Fibroblast of skin of back (primary cell): ENCODE results near the gene RHOT1.
"Not testable (repeated sequence)": the region's sequence is repeated elsewhere in the genome, so short reads cannot be mapped to it uniquely, and the experiment has no call there.

Source experiments
- DNase-seq: peaks from one replicate; pipeline ENCODE4 v3.0.0-alpha.2; 2013

Gene RHOT1

DNA sequence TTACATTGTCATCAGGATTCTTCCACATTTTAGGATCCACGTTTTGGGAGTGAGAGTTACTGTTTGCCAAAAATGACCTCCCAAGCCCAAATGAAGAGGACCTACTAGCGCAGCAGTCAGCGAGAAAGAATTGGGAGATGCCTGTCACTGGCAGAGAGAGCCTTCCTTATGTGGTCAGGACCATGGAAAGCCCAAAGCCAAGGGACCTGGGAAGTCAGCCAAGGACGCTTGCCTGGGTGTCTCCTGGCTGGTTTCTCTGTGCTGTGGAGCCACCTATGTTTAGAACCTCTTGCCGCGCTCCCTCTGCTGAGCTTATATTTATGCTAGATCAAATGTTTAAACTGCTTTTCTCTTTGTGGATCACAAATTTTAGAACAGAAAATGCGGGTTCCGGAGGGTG, 98.4 kb downstream of the RHOT1 start:
- peak; percentile 49 for DNase-seq

- no peak for DNase-seq
Observed at GRCh38 chr17:32241640-32242039, 99.3 kb downstream of the RHOT1 start.

- no peak for DNase-seq
Observed at GRCh38 chr17:32249475-32249874, 107.2 kb downstream of the RHOT1 start.

GRCh38 chr17:32253117-32253611, 110.9 kb downstream of the RHOT1 start:
- peak; percentile 74 for DNase-seq

DNA sequence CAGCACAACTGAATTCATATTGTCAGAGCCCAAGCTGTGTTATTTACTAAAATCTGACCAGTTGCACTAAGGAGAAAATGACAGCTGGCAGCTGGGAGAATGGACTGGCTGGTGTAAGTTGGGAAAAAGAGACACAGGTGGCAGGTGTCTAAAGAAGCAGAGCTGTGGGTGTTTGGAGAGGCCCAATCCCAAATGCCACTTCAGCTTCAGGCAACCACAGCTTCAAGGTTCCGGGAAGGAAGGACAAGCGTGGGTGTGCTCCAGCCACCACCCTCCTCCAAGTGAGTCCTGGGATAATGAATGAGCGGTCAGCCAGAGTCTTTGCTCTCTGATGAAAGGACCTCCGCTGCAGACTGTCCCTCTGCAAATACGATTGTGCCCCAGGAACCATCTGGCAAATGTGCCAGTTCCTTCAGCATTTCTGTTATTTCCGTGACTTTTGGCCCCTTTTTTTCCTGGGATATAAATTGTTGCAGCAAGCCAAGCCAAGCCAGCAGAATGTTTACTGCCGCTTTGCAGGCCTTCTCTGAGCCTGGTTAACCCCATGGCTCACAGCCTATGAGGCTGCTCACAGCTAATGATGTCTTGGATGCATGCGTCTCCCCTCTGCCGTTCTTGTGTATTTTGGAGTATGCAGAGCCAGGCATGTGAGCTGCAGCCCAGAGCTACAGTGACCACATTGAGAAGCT, 113.9 kb downstream of the RHOT1 start:
- DNase-seq, result no peak

DNA sequence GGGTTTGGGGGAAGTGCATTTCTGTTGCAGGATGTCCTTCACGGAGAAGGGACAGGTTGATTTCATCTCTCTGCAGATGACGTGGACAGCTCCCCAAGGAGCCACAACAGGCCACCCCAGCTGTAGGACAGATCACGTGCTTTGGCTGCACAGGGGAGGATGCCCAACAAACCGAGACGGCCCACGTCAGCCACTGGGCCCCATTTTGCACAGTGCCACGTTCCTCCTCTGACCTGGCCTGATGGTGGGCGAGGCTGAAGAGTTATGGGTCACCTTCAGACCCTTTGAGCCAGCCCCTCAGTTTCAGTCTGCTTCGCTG, 114.4 kb downstream of the RHOT1 start:
- no peak for DNase-seq

DNA sequence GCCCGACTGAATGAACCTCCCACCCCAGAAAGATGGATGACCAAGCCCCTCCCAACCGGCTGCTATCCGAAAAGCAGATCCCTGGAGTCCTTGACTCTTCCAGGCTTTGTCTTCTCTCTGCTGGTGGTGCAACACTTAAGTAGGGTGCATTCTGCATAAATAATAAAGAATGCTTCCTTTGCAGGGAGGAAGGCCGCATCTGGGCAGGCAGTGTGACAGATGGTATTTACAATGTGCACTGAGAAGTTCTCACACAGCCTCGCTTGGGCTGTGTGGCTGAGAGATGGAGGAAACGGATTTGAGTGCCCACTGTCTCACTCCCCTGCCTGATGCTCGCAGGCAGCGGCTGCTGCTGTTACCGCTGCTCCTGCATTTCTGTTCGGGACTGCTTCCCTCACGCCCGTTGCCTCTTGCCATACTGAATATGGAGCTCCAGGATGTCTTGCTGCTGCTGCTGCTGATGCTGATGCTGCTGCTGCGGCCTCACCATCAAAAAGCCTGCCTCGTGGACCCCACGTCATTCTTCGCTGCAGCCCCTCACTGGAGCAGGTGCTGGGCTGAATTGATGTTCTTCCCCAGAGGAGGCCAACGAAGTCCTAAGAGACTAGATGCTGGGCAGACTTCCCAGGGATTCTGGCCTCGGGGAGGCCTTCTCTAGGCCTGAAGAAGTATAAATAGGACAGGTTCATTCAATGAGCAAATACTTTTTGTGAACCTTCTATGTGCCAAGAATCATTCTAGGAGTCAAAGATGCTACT, 116.3 kb downstream of the RHOT1 start:
- no peak for DNase-seq

GRCh38 chr17:32259586-32259985, 117.3 kb downstream of the RHOT1 start:
- no peak for DNase-seq

- no peak for DNase-seq
Observed at GRCh38 chr17:32261417-32261736, 119.1 kb downstream of the RHOT1 start.

- DNase-seq, result no peak
Observed at GRCh38 chr17:32261936-32262510, 119.7 kb downstream of the RHOT1 start.

DNA sequence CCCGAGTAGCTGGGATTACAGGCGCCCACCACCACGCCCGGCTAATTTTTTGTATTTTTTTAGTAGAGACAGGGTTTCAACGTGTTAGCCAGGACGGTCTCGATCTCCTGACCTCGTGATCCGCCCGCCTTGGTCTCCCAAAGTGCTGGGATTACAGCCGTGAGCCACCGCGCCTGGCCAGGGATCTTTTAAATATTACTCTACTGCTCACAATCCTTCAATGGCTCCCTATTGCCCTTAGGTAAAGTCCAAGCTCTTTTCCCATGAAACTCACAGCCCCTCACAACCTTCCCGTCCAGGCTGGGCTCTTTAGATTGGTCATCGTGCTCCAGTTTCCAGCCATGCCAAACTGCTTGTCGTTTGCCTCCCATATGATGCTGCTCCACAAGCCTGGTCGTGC, 121.2 kb downstream of the RHOT1 start:
- DNase-seq, result not testable (repeated sequence)

DNA sequence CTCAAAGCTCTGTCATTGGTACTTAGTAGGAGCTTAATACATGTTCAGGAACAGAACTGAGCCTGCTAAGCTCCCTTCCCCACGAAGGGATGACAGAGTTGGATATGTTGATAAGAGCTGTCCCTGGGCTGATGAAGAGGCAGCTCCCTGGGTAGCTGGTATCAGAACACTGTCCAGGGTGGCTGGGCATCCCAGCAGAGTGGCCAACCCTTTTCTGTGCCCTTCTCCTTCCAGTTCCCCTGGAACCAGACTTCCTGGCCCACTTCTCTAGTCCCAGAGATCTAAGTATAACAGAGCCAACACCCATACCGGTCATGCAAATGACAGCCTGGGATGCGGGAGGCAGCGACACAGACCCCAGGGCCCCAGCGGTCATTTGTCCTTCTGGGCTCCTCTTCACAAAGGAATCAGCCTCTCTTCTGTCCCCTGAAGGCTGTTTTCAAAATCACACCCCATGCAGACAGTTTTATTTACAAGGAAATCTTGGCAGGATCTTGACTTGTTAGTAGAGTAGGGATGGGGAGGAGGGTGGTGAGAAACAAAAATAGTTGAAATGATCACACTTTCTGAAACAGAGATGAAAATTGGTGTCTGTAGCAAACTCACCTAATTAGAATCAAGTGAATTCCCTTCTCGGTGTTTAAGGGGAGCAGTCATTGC, 122.0 kb downstream of the RHOT1 start:
- no peak for DNase-seq

GRCh38 chr17:32264823-32265191, 122.5 kb downstream of the RHOT1 start:
- no peak for DNase-seq

DNA sequence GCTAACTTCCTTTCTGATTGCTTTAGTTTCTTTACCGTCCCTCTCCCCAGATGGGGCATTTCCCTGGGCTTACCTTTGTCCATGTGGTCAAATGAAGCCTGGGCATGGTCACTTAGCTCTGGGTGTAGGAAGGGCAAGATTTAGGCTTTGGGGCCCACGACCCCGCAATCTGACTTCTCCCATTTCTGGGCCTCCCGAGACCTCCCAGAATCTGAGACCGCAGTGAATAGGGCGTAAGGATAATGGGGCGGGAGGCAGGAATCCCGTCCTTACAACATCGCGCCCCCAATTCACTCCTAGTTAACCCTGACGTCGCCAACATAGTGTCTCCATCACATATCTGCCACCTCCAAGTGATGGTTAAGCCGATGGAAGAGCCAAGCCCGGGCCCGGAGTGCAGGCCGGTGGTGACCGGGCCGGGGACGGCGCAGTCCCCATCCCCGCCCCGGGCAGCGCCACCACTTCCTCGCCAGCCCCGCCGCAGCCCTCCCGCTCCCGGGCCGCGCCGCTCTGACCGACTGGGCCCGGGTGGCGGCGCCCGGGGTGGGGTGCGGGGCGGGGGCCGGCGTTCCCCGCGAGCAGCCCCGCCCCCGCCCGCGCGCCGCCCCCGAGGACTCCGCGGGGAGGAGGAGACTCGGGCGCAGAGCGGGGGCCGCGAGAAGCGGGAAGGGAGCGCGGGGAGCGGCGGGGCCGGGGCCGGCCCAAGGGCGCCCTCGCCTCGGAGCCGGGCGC, 123.1 kb downstream of the RHOT1 start, which contains the start of gene RHBDL3:
Gene RHBDL3, plus strand, starts transcription at position 641 of the 732 bp plus-strand sequence. CDS start 358 bp downstream, outside the sequence.
- DNase-seq, result peak; percentile 25

DNA sequence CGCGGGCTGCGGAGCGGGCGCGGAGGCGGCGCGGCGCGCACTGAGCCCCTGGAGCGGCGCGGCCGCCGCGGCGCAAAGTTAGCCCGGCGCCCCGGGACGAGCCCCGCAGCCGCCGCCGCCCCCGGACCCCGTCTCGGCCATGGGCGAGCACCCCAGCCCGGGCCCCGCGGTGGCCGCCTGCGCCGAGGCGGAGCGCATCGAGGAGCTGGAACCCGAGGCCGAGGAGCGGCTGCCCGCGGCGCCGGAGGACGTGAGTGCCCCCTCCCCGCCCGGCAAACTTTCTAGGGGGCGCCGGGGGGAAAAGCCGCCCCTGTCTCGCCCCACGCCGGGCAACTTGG, 123.7 kb downstream of the RHOT1 start:
- DNase-seq, result no peak

DNA sequence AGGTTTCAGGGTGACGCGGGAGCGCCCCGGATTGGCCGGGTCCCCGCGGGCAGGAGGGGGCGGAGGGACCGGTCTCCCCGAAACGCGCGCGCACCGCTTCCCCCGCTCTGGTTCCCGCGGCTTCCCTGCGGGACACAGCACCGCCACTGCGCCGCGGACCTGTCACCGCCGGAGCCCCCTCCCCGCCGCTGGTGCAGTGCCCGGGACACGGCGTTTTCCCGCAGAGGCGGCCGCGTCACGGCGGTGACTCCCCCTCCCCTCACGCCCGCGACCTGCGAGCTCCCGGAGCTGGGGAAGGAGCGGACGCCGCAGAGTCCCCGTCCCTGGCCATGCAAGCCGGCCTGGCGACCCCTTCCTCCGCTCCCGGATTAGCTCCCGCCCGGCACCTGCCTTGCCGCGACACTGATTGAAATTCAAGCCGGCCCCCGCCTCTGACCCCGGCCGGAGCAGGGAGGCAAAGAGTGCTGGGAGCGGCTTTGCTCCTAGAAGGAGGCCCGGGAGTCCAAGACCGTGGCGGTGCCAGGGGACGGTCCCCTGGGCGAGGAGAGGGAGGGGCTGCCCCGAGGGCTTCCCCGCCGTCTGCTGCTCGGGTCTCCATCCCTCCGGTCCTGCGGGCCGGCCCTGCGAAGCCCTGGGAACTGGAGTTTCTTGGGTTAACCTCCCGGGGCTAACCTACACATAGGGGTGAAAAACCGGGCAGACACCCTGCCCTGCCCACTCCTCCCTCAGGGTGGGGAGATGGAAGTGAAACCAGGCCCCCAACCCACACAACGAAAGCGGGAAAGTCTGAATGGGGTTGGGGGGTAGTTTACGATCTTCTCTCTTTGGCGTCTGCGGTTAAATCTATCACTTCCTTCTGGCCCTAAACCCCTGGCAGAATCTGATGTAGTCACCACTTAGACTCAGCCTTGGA, 124.3 kb downstream of the RHOT1 start:
- no peak for DNase-seq

DNA sequence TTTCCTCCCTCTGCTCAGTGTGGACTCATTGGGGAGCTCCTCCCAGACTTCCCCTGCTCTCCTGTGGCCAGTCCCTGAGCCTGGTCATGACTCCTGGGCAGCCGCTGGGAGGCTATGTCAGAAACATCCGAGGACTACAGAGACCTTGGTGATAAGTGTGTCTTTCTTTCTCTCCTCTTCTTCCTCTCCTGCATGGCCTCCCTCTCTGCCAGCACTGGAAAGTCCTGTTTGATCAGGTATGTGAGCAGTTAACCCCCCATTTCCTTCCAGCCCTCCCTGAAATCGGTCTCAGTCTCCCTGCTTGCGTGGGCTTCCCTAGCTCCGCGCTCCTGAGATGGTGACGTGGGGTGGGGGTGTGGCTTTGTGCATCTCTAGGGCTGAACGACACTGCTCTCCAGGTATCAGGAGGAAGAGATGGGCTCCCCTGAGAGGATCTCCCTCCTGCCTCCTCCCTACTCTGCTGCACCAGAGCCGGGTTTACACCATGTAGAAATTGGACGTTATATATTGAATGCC, 125.4 kb downstream of the RHOT1 start:
- no peak for DNase-seq

DNA sequence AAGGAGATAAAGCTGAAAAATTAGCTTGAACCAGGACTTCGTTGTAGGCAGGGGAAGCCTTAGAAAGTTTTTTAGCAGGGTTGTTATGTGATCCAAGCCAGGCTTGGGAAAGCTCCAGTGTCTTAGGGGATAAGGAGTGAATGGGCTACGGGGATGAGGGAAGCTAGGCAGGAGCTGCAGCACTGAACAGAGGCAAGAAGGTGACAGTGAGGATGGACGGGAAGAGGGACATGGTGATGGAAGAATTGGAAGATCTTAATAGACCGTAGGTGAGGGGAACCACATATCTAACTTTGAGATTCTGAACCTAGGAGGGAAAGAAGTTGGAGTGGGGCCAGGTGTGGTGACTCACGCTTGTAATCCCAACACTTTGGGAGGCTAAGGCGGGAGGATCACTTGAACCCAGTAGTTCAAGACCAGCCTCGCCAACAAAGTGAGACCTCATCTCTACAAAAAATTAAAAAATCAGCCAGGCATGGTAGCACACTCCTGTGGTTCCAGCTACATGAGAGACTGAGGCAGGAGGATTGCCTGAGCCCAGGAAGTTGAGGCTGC, 126.5 kb downstream of the RHOT1 start:
- DNase-seq, result no peak

GRCh38 chr17:32269377-32269776, 127.1 kb downstream of the RHOT1 start:
- DNase-seq, result no peak

- DNase-seq, result no peak
Observed at GRCh38 chr17:32271844-32272243, 129.5 kb downstream of the RHOT1 start.

- no peak for DNase-seq
Observed at GRCh38 chr17:32274101-32274500, 131.8 kb downstream of the RHOT1 start.
